H1 (cell line): ENCODE data around the gene ZIM2. TPM values are rescaled to one million over a fixed set of nuclear protein-coding genes. Genes with fewer than 3 reads are reported as not detected.

Source experiments
- CTCF ChIA-PET: fragments of 300-600 bp; sonication (Branson Sonifier 250); formaldehyde crosslinking; loops from one replicate; lab custom pipeline; 2021; ENCODE audit not compliant: partially characterized antibody; lab: Charles Lee
- POLR2A ChIA-PET: fragments of 300-600 bp; sonication (Branson Sonifier 250); formaldehyde crosslinking; loops from one replicate; lab custom pipeline; 2021; ENCODE audit warnings: inconsistent platforms; ENCODE audit not compliant: partially characterized antibody; lab: Charles Lee
- DNase-seq, 2 experiments: peaks; one replicate each; pipeline versions ENCODE4 v3.0.0 to v3.0.0-alpha.2; 2010 to 2022; ENCODE audit warnings: low spot score in 2 of 2, low read depth in 1 of 2, mixed read lengths in 1 of 2
- FAIRE-seq: peaks from 2 replicates; lab custom pipeline; 2011; peaks lifted over from hg19 to GRCh38; lab: Jason Lieb, UNC
- H2AFZ ChIP-seq: 2 replicates; pipeline ENCODE4 v1.8.1; 2012; ENCODE audit warnings: low read length, inconsistent platforms
- H2AK5ac ChIP-seq: 2 replicates; pipeline ENCODE4 v1.6.1; 2013; ENCODE audit warnings: low read depth, low read length
- H2BK120ac ChIP-seq: replicated peaks from 2 replicates; pipeline ENCODE3; 2013; ENCODE audit warnings: low read depth, low read length, inconsistent platforms
- H2BK12ac ChIP-seq: 2 replicates; pipeline ENCODE4 v1.6.1; 2013; ENCODE audit warnings: low read depth, low read length
- H2BK15ac ChIP-seq: 2 replicates; pipeline ENCODE4 v1.6.1; 2013; ENCODE audit warnings: low read length
- H2BK20ac ChIP-seq: 2 replicates; pipeline ENCODE4 v1.6.1; 2013; ENCODE audit warnings: low read length
- H2BK5ac ChIP-seq: 2 replicates; pipeline ENCODE4 v1.6.1; 2013; ENCODE audit warnings: low read depth, low read length
- H3K14ac ChIP-seq: 2 replicates; pipeline ENCODE4 v1.6.1; 2013; ENCODE audit warnings: inconsistent platforms; ENCODE audit not compliant: insufficient read length
- H3K18ac ChIP-seq: 2 replicates; pipeline ENCODE4 v1.6.1; 2013; ENCODE audit warnings: low read length; ENCODE audit errors: extremely low read depth
- H3K23ac ChIP-seq: 2 replicates; pipeline ENCODE4 v1.6.1; 2013; ENCODE audit warnings: inconsistent platforms; ENCODE audit not compliant: insufficient read length
- H3K23me2 ChIP-seq: 2 replicates; pipeline ENCODE4 v1.6.1; 2013; ENCODE audit warnings: low read depth, low read length
- H3K27ac ChIP-seq: 2 replicates; pipeline ENCODE4 v1.6.1; 2011; ENCODE audit warnings: low read depth, low read length, inconsistent platforms
- H3K27me3 ChIP-seq, 4 experiments: replicated peaks in 1 of 4; 1 replicate in 1 of 4; 2 replicates in 3 of 4; pipeline versions ENCODE4 v1.6.1 to v1.8.1; 2011 to 2013; ENCODE audit warnings: low read length in 3 of 4, mild to moderate bottlenecking in 3 of 4, inconsistent platforms in 2 of 4, mixed read lengths in 2 of 4, moderate library complexity in 1 of 4; ENCODE audit not compliant: control insufficient read depth in 3 of 4, insufficient read depth in 3 of 4; ENCODE audit errors: extremely low read depth in 1 of 4
- H3K36me3 ChIP-seq, 4 experiments: 2 replicates each; pipeline versions ENCODE4 v1.6.1 to v1.8.1; 2011 to 2013; ENCODE audit warnings: mild to moderate bottlenecking in 4 of 4, low read length in 3 of 4, moderate library complexity in 2 of 4, control low read depth in 1 of 4, inconsistent platforms in 1 of 4; ENCODE audit not compliant: insufficient read depth in 4 of 4, control insufficient read depth in 2 of 4
- H3K4ac ChIP-seq: replicated peaks from 2 replicates; pipeline ENCODE3; 2013; ENCODE audit warnings: low read length, low read depth, mixed read lengths, inconsistent platforms; ENCODE audit not compliant: insufficient read length
- H3K4me1 ChIP-seq, 4 experiments: replicated peaks in 1 of 4; 1 replicate in 1 of 4; 2 replicates in 3 of 4; pipeline versions ENCODE4 v1.6.1 to v1.8.1; 2011 to 2013; ENCODE audit warnings: low read length in 3 of 4, inconsistent platforms in 2 of 4, mixed read lengths in 1 of 4; ENCODE audit not compliant: insufficient read depth in 4 of 4, control insufficient read depth in 3 of 4
- H3K4me2 ChIP-seq, 2 experiments: 2 replicates each; pipeline versions ENCODE4 v1.6.1 to v1.8.1; 2011 to 2013; ENCODE audit warnings: low read depth in 2 of 2, low read length in 2 of 2, control low read depth in 1 of 2, inconsistent platforms in 1 of 2, mild to moderate bottlenecking in 1 of 2; ENCODE audit not compliant: insufficient read depth in 1 of 2
- H3K4me3 ChIP-seq, 4 experiments: fragments of 200-600, 300-600 bp in 1 of 4; sonication (generic), shearing (Covaris generic), sonication (Bioruptor Twin) in 1 of 4; 2 replicates each; pipeline versions ENCODE4 v1.5.1 to v1.8.1; 2011 to 2016; ENCODE audit warnings: low read length in 4 of 4, low read depth in 3 of 4, control low read depth in 2 of 4, inconsistent platforms in 2 of 4, mild to moderate bottlenecking in 2 of 4, mixed read lengths in 1 of 4, moderate library complexity in 1 of 4; ENCODE audit not compliant: insufficient read depth in 2 of 4; ENCODE audit errors: extremely low read depth in 1 of 4
- H3K56ac ChIP-seq: replicated peaks from 2 replicates; pipeline ENCODE3; 2013; ENCODE audit warnings: low read depth, mild to moderate bottlenecking, mixed read lengths, low read length, inconsistent platforms; ENCODE audit not compliant: insufficient read length
- H3K79me1 ChIP-seq: 2 replicates; pipeline ENCODE4 v1.6.1; 2013; ENCODE audit warnings: low read depth, low read length, control low read depth
- H3K79me2 ChIP-seq, 2 experiments: 2 replicates each; pipeline versions ENCODE4 v1.6.1 to v1.8.1; 2012 to 2013; ENCODE audit warnings: low read length in 2 of 2, mild to moderate bottlenecking in 2 of 2, inconsistent platforms in 1 of 2; ENCODE audit not compliant: insufficient read depth in 2 of 2, control insufficient read depth in 1 of 2
- H3K9ac ChIP-seq, 4 experiments: replicated peaks in 1 of 4; 1 replicate in 1 of 4; 2 replicates in 3 of 4; pipeline versions ENCODE4 v1.6.1 to v1.8.1; 2011 to 2013; ENCODE audit warnings: low read depth in 3 of 4, low read length in 3 of 4, control low read depth in 2 of 4, mild to moderate bottlenecking in 2 of 4, moderate library complexity in 2 of 4, inconsistent platforms in 1 of 4; ENCODE audit errors: extremely low read depth in 1 of 4
- H3K9me3 ChIP-seq, 2 experiments: 2 replicates each; pipeline versions ENCODE4 v1.6.1 to v1.8.1; 2012 to 2013; ENCODE audit warnings: mild to moderate bottlenecking in 2 of 2, moderate library complexity in 2 of 2, control low read depth in 1 of 2, inconsistent platforms in 1 of 2, low read depth in 1 of 2, low read length in 1 of 2, mixed read lengths in 1 of 2; ENCODE audit not compliant: insufficient read depth in 2 of 2
- H4K20me1 ChIP-seq, 2 experiments: replicated peaks in 1 of 2; 2 replicates each; pipeline versions ENCODE3 to v1.8.1; 2011 to 2013; ENCODE audit warnings: inconsistent platforms in 2 of 2, low read length in 2 of 2, mild to moderate bottlenecking in 1 of 2; ENCODE audit not compliant: insufficient read depth in 2 of 2, control insufficient read depth in 1 of 2
- H4K5ac ChIP-seq: 2 replicates; pipeline ENCODE4 v1.6.1; 2013; ENCODE audit warnings: low read length, low read depth, mixed read lengths, inconsistent platforms; ENCODE audit not compliant: insufficient read length
- H4K8ac ChIP-seq: 2 replicates; pipeline ENCODE4 v1.8.0; 2013; ENCODE audit warnings: mild to moderate bottlenecking, moderate library complexity, low read length, inconsistent platforms; ENCODE audit not compliant: insufficient read depth; ENCODE audit errors: extremely low read depth
- H4K91ac ChIP-seq: replicated peaks from 2 replicates; pipeline ENCODE3; 2013; ENCODE audit warnings: low read length, mixed read lengths, inconsistent platforms; ENCODE audit not compliant: insufficient read length
- JUN ChIP-seq: IDR thresholded peaks from 2 replicates; pipeline ENCODE4 v1.6.1; 2011; ENCODE audit warnings: low read depth, mild to moderate bottlenecking, improper control_type of control experiment, low read length
- RAD21 ChIP-seq, 2 experiments: IDR thresholded peaks in 1 of 2; conservative IDR thresholded peaks in 1 of 2; 2 replicates each; pipeline ENCODE4 v1.6.1; 2011; ENCODE audit warnings: low read depth in 2 of 2, low read length in 2 of 2, improper control_type of control experiment in 1 of 2, inconsistent platforms in 1 of 2, mild to moderate bottlenecking in 1 of 2, moderate library complexity in 1 of 2
- WGBS, 2 experiments: shearing (Covaris generic) in 1 of 2; methylation state at CpG; one replicate each; pipeline versions ENCODE4 v1.1.6 to v1.1.7; 2013 to 2015; ENCODE audit warnings: low lambda C conversion rate in 2 of 2, mixed read lengths in 2 of 2, inconsistent platforms in 1 of 2, low coverage in 1 of 2, missing lambda C conversion rate in 1 of 2; ENCODE audit not compliant: insufficient replicate concordance in 2 of 2, insufficient coverage in 1 of 2, insufficient read length in 1 of 2; ENCODE audit errors: extremely low coverage in 1 of 2, missing lambda C conversion rate in 1 of 2; 5-methylcytosine and 5-hydroxymethylcytosine counted together
- polyA plus RNA-seq, 7 experiments: library from polyadenylated mRNA; depleted of rRNA in 3 of 7; stranded (reverse) in 5 of 7; unstranded in 2 of 7; fragments of >200 nt in 5 of 7; fragments of 200-250 nt in 2 of 7; gene quantifications; 1 replicate in 5 of 7; 2 replicates in 1 of 7; 4 replicates in 1 of 7; pipeline versions ENCODE4 v1.2.1 to v1.2.3, GENCODE V29; 2011 to 2013; ENCODE audit warnings: missing spikeins in 2 of 7, mixed read lengths in 2 of 7
- small RNA-seq: library from polyadenylated mRNA; stranded (forward); fragments of <200 nt; extraction: miRNeasy Mini kit (QIAGEN cat#:217004); gene quantifications from one replicate; pipeline ENCODE3, GENCODE V24; 2013; ENCODE audit not compliant: insufficient read depth
- total RNA-seq: library from RNA; stranded (reverse); fragmentation: NEBNext Ultra II Directional; extraction: Animal tissue kit (Norgen Biotek cat#: 25700); gene quantifications from 2 replicates; pipeline ENCODE4 v1.2.1, GENCODE V29; 2021

The ZIM2 gene
- total and polyA plus RNA-seq, 2 of the 8 experiments (the other 6 are each of a cell fraction or from before 2014, with no cell fraction given): not detected

GRCh38 chr19:56725829-56726424 is 114.6 kb downstream of the ZIM2 start:
- Histone ChIP-seq H3K18ac (no peak overlapping the region), H3K23me2 (peaks cover 5% of the 10 kb centered on the region; the same call in 1 of the 2 replicates), H3K79me1 (no peaks in the 10 kb centered on the region), H2BK5ac (no peak overlapping the region), H3K56ac (no peak overlapping the region), H3K79me2 (no peaks in the 10 kb centered on the region), H3K4me3 (no peak overlapping the region), H4K5ac (no peak overlapping the region), H3K4me2 (no peak overlapping the region), H3K4ac (no peak overlapping the region), H3K9me3 (peaks cover 58 to 86% of the 10 kb centered on the region in 2 experiments), H2AK5ac (no peak overlapping the region), H2BK15ac (no peak overlapping the region), H3K4me1 (no peaks in the 10 kb centered on the region), H3K23ac (no peak overlapping the region), H2AFZ (no peak overlapping the region), H3K9ac (no peak overlapping the region), H4K8ac (no peak overlapping the region), H4K20me1 (no peaks in the 10 kb centered on the region), H2BK120ac (no peak overlapping the region), H3K14ac (no peak overlapping the region), H3K36me3 (no peaks in the 10 kb centered on the region; a peak in 1 of 8 replicates), H3K27ac (no peak overlapping the region), H4K91ac (no peak overlapping the region), H2BK20ac (no peak overlapping the region), H3K27me3 (no peaks in the 10 kb centered on the region), H2BK12ac (no peak overlapping the region)
- FAIRE-seq (no peak), DNase-seq (no peak)
- CTCF ChIA-PET: no interaction called here
- peak; percentile 12 to 16; a peak in 3 of 4 replicates for TF ChIP-seq RAD21 (IDR thresholded peaks at IDR 0.05 in 1 of 2, conservative IDR thresholded peaks at IDR 0.05 in 1 of 2; ENCODE audit: low read depth in 2 of 2, low read length in 2 of 2)
- TF ChIP-seq JUN: no peak
- POLR2A ChIA-PET: no interaction called here
- 71% methylated on average over 9 of the region's 9 CpGs; no CpG with 5 or more reads in 1 of the 2 experiments for WGBS, 2 experiments

Small RNA genes lying within 50 kb of the gene (small RNA-seq; reads per million reads assigned to genes)
- not detected for gene AC006115.2

Other genes with a start within 250 kb of the ZIM2 start
- 8.1 and 8.2 TPM in 2 replicates for gene ZNF71, start 245.4 kb downstream of the ZIM2 start, total RNA-seq
- 12.4 and 13.4 TPM in 2 replicates for gene ZNF71, start 245.4 kb downstream of the ZIM2 start, polyA plus RNA-seq (2011; rRNA removed)
- not detected in 2 replicates for gene SMIM17, start 197.6 kb downstream of the ZIM2 start, total RNA-seq
- 0.06 TPM in 1 of 2 replicates, not detected in the other for gene SMIM17, start 197.6 kb downstream of the ZIM2 start, polyA plus RNA-seq (2011; rRNA removed)
- gene ZNF835, start 169.0 kb downstream of the ZIM2 start, total RNA-seq: 1.8 and 2.2 TPM in 2 replicates
- gene ZNF835, start 169.0 kb downstream of the ZIM2 start, polyA plus RNA-seq (2011; rRNA removed): 0.02 and 0.05 TPM in 2 replicates
- not detected in 2 replicates for gene PEG3, start within 50 bp of the ZIM2 start, total RNA-seq
- not detected in 2 replicates for gene PEG3, start within 50 bp of the ZIM2 start, polyA plus RNA-seq (2011; rRNA removed)